K562 (cell line): ENCODE results near the gene CTXN1. TPM values are rescaled to one million over a fixed set of nuclear protein-coding genes. Genes with fewer than 3 reads are reported as not detected.

Source experiments
- CBX3 ChIP-seq, 2 experiments: IDR thresholded peaks; 1 replicate in 1 of 2; 2 replicates in 1 of 2; pipeline ENCODE4 v1.6.1; 2012; ENCODE audit warnings: inconsistent platforms in 2 of 2, low read length in 2 of 2, borderline replicate concordance in 1 of 2, control low read depth in 1 of 2
- ERF ChIP-seq: fragments of 450-650 bp; formaldehyde crosslinking; IDR thresholded peaks from 2 replicates; pipeline ENCODE4 v1.4.0; 2020; ENCODE audit warnings: mild to moderate bottlenecking, mixed read lengths
- ETV6 ChIP-seq, 3 experiments: fragments of 150-350 bp in 1 of 3; sonication (generic) in 1 of 3; formaldehyde crosslinking in 1 of 3; IDR thresholded peaks; 2 replicates each; pipeline versions ENCODE4 v1.6.1 to v1.8.0; 2014 to 2022; ENCODE audit warnings: borderline replicate concordance in 2 of 3, low read depth in 2 of 3, antibody characterized with exemption in 1 of 3, low read length in 1 of 3, mild to moderate bottlenecking in 1 of 3, missing genetic modification reagents in 1 of 3
- FOXJ3 ChIP-seq: sonication (generic); formaldehyde crosslinking; IDR thresholded peaks from 2 replicates; pipeline ENCODE4 v1.4.0; 2020; ENCODE audit warnings: mild to moderate bottlenecking, missing genetic modification reagents
- HIVEP1 ChIP-seq: fragments of 250-450 bp; sonication (Bioruptor Pico); IDR thresholded peaks from 2 replicates; pipeline ENCODE4 v1.4.0; 2020; ENCODE audit warnings: mild to moderate bottlenecking
- HMG20A ChIP-seq: fragments of 450-650 bp; formaldehyde crosslinking; conservative IDR thresholded peaks from 2 replicates; pipeline ENCODE4 v1.4.0; 2020; ENCODE audit warnings: mild to moderate bottlenecking, mixed read lengths
- KAT7 ChIP-seq: sonication (generic); formaldehyde crosslinking; IDR thresholded peaks from 2 replicates; pipeline ENCODE4 v1.8.0; 2022; ENCODE audit warnings: missing genetic modification reagents, mild to moderate bottlenecking, borderline replicate concordance
- MCM7 ChIP-seq, 2 experiments: fragments of 450-650 bp; IDR thresholded peaks; 2 replicates each; pipeline ENCODE4 v1.6.1; 2016 to 2018
- MTF1 ChIP-seq: fragments of 250-450 bp; sonication (Bioruptor Pico); IDR thresholded peaks from 2 replicates; pipeline ENCODE4 v1.9.0; 2021; ENCODE audit warnings: moderate library complexity, mild to moderate bottlenecking, inconsistent platforms, borderline replicate concordance
- SIRT6 ChIP-seq: IDR thresholded peaks from one replicate; pipeline ENCODE4 v1.6.1; 2012; ENCODE audit warnings: low read depth, mild to moderate bottlenecking, control low read depth, inconsistent platforms, low read length, moderate library complexity
- SLC30A9 ChIP-seq: fragments of 250-450 bp; sonication (Bioruptor Pico); IDR thresholded peaks from 2 replicates; pipeline ENCODE4 v1.8.0; 2022; ENCODE audit warnings: mild to moderate bottlenecking, moderate library complexity
- SNRNP70 ChIP-seq: fragments of 200-400 bp; formaldehyde crosslinking; optimal IDR thresholded peaks from 2 replicates; pipeline ENCODE3; 2017; ENCODE audit warnings: low read depth, low read length
- ZNF586 ChIP-seq: fragments of 450-650 bp; formaldehyde crosslinking; conservative IDR thresholded peaks from 2 replicates; pipeline ENCODE4 v1.4.0; 2020; ENCODE audit warnings: mild to moderate bottlenecking, moderate library complexity
- ZNF696 ChIP-seq: fragments of 250-450 bp; sonication (Bioruptor Pico); conservative IDR thresholded peaks from 2 replicates; pipeline ENCODE4 v1.4.0; 2020; ENCODE audit warnings: mild to moderate bottlenecking, moderate library complexity
- polyA plus RNA-seq, 8 experiments: library from polyadenylated mRNA; depleted of rRNA in 4 of 8; stranded (reverse) in 5 of 8; unstranded in 3 of 8; fragments of >200 nt; fragmentation: Nextera tagmentation in 2 of 8; fragmentation: Illumina TruSeq in 1 of 8; extraction: Ambion mirVana in 2 of 8; extraction: Trizol in 1 of 8; gene quantifications; 2 replicates each; pipeline versions ENCODE4 v1.2.1 to v1.2.3, GENCODE V29; 2011 to 2014; ENCODE audit warnings: inconsistent platforms in 1 of 8, missing spikeins in 1 of 8
- total RNA-seq, 7 experiments: library from RNA; depleted of rRNA in 6 of 7; stranded (reverse); fragments of >200 nt in 6 of 7; fragmentation: Illumina TruSeq in 2 of 7; extraction: Trizol in 2 of 7; gene quantifications; 2 replicates each; pipeline versions ENCODE4 v1.2.1 to v1.2.3, GENCODE V29; 2011 to 2021; ENCODE audit warnings: low replicate concordance in 1 of 7
- TF ChIP-seq, protein P1 (sequence below): sonication (generic); formaldehyde crosslinking; IDR thresholded peaks from 2 replicates; pipeline ENCODE4 v1.8.1; 2023; ENCODE audit warnings: missing genetic modification reagents, mild to moderate bottlenecking, borderline replicate concordance
- TF ChIP-seq, protein P2 (sequence below), 2 experiments: IDR thresholded peaks; 2 replicates each; pipeline ENCODE4 v1.6.1; 2012; ENCODE audit warnings: improper control_type of control experiment in 2 of 2, low read depth in 2 of 2, low read length in 2 of 2, borderline replicate concordance in 1 of 2
- TF ChIP-seq, protein P3 (sequence below): fragments of 200-800 bp; sonication (Bioruptor generic); IDR thresholded peaks from 2 replicates; pipeline ENCODE4 v1.6.1; 2017; ENCODE audit warnings: missing genetic modification characterization, missing compliant biosample characterization

The CTXN1 gene
- total and polyA plus RNA-seq, 9 of the 15 experiments (the other 6 are each of a cell fraction or from before 2014, with no cell fraction given) = 0.15 to 37.4 (median 1.8) TPM; not detected in 2

DNA sequence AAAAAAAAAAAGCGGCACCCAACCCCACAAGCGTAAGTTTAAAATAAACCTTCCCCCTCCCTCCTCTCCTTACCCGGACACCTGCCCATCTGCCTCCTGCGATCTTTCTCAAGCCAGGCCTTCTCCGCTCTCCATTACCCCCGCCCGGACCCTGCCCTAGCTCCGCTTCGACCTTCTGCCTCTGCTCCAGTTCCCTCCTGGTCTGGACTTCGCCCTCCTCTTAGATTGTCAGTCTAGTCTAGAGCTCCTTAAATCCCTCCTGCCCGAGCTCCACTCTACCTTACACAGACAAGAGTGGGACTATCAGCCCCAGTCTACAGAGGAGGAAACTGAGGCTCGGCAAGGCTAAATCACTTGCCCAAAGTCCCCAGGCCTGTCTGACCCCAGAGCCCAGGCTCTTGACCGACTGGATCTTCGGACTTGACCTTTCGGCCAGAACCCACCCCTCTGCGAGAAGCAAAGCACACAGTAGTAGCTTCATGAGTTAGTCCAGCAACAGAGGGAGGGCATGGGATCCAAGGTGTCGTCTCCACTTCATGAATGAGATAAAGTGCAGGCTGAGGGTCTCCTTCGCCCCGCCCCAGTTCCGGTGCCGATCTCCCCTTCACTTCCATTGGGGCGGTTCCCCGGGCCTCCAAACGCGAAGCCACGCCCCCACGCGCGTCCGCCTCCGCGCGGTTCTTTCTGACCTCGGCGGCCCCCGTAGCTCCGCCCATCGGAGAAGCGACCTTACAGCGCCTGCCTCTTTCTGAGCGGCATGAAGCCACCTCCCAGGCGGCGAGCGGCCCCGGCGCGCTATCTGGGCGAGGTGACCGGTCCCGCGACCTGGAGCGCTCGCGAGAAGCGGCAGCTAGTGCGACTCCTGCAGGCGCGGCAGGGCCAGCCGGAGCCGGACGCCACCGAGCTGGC is 6.1 kb downstream of the CTXN1 start, which contains the start of gene SNAPC2 (continued):
- no peak for TF ChIP-seq MTF1 (CRISPR knock-in tag)
- no peak; the same call in 1 of the 2 replicates for TF ChIP-seq KAT7 (CRISPR knock-in tag)
- TF ChIP-seq FOXJ3 (CRISPR knock-in tag) = no peak
- TF ChIP-seq, protein P1, sequence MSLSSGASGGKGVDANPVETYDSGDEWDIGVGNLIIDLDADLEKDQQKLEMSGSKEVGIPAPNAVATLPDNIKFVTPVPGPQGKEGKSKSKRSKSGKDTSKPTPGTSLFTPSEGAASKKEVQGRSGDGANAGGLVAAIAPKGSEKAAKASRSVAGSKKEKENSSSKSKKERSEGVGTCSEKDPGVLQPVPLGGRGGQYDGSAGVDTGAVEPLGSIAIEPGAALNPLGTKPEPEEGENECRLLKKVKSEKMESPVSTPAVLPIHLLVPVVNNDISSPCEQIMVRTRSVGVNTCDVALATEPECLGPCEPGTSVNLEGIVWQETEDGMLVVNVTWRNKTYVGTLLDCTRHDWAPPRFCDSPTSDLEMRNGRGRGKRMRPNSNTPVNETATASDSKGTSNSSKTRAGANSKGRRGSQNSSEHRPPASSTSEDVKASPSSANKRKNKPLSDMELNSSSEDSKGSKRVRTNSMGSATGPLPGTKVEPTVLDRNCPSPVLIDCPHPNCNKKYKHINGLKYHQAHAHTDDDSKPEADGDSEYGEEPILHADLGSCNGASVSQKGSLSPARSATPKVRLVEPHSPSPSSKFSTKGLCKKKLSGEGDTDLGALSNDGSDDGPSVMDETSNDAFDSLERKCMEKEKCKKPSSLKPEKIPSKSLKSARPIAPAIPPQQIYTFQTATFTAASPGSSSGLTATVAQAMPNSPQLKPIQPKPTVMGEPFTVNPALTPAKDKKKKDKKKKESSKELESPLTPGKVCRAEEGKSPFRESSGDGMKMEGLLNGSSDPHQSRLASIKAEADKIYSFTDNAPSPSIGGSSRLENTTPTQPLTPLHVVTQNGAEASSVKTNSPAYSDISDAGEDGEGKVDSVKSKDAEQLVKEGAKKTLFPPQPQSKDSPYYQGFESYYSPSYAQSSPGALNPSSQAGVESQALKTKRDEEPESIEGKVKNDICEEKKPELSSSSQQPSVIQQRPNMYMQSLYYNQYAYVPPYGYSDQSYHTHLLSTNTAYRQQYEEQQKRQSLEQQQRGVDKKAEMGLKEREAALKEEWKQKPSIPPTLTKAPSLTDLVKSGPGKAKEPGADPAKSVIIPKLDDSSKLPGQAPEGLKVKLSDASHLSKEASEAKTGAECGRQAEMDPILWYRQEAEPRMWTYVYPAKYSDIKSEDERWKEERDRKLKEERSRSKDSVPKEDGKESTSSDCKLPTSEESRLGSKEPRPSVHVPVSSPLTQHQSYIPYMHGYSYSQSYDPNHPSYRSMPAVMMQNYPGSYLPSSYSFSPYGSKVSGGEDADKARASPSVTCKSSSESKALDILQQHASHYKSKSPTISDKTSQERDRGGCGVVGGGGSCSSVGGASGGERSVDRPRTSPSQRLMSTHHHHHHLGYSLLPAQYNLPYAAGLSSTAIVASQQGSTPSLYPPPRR (CRISPR knock-in tag) = no peak
- no peak for TF ChIP-seq HIVEP1
- no peak for TF ChIP-seq SNRNP70
- no peak for TF ChIP-seq ETV6 (IDR thresholded peaks at IDR 0.05; ENCODE audit: borderline replicate concordance in 1 of 2, low read depth in 2 of 2, low read length in 1 of 2)
- TF ChIP-seq ETV6 (CRISPR knock-in tag; IDR thresholded peaks at IDR 0.05; ENCODE audit: borderline replicate concordance) = no peak
- no peak for TF ChIP-seq ZNF696
- no peak for TF ChIP-seq ERF (CRISPR knock-in tag)
- TF ChIP-seq CBX3 (IDR thresholded peaks at IDR 0.05; ENCODE audit: borderline replicate concordance in 1 of 2, low read length in 2 of 2) = no peak
- TF ChIP-seq, protein P2, sequence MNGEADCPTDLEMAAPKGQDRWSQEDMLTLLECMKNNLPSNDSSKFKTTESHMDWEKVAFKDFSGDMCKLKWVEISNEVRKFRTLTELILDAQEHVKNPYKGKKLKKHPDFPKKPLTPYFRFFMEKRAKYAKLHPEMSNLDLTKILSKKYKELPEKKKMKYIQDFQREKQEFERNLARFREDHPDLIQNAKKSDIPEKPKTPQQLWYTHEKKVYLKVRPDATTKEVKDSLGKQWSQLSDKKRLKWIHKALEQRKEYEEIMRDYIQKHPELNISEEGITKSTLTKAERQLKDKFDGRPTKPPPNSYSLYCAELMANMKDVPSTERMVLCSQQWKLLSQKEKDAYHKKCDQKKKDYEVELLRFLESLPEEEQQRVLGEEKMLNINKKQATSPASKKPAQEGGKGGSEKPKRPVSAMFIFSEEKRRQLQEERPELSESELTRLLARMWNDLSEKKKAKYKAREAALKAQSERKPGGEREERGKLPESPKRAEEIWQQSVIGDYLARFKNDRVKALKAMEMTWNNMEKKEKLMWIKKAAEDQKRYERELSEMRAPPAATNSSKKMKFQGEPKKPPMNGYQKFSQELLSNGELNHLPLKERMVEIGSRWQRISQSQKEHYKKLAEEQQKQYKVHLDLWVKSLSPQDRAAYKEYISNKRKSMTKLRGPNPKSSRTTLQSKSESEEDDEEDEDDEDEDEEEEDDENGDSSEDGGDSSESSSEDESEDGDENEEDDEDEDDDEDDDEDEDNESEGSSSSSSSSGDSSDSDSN (IDR thresholded peaks at IDR 0.05; ENCODE audit: borderline replicate concordance in 1 of 2, low read depth in 2 of 2, low read length in 2 of 2) = no peak
- TF ChIP-seq MCM7 (IDR thresholded peaks at IDR 0.05) = no peak
- TF ChIP-seq HMG20A = no peak
- no peak for TF ChIP-seq SLC30A9 (CRISPR knock-in tag)
- TF ChIP-seq, protein P3, sequence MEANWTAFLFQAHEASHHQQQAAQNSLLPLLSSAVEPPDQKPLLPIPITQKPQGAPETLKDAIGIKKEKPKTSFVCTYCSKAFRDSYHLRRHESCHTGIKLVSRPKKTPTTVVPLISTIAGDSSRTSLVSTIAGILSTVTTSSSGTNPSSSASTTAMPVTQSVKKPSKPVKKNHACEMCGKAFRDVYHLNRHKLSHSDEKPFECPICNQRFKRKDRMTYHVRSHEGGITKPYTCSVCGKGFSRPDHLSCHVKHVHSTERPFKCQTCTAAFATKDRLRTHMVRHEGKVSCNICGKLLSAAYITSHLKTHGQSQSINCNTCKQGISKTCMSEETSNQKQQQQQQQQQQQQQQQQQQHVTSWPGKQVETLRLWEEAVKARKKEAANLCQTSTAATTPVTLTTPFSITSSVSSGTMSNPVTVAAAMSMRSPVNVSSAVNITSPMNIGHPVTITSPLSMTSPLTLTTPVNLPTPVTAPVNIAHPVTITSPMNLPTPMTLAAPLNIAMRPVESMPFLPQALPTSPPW (CRISPR knock-in tag) = no peak
- no peak for TF ChIP-seq ZNF586 (CRISPR knock-in tag)
- no peak for TF ChIP-seq SIRT6
